Mesothelial cell of epicardium (in vitro differentiated cells): Measurements from ENCODE around the gene NHP2. TPM values are rescaled to one million over a fixed set of nuclear protein-coding genes. Genes with fewer than 3 reads are reported as not detected.
"Not testable (repeated sequence)": the region's sequence is repeated elsewhere in the genome, so short reads cannot be mapped to it uniquely, and the experiment has no call there.

Experiments used
- DNase-seq, 2 experiments: peaks; one replicate each; pipeline ENCODE4 v3.0.0; 2021; ENCODE audit warnings: low spot score in 2 of 2; ENCODE audit not compliant: unreplicated experiment in 2 of 2
- H3K27ac Mint-ChIP-seq: 2 replicates; pipeline ENCODE4 v1.8.0; 2021; ENCODE audit warnings: mixed read lengths
- H3K27me3 Mint-ChIP-seq: 2 replicates; pipeline ENCODE4 v1.8.0; 2021; ENCODE audit warnings: low read depth, mixed read lengths
- H3K36me3 Mint-ChIP-seq: 2 replicates; pipeline ENCODE4 v1.8.0; 2021; ENCODE audit warnings: mixed read lengths
- H3K4me1 Mint-ChIP-seq: 2 replicates; pipeline ENCODE4 v1.8.0; 2021; ENCODE audit warnings: mixed read lengths
- H3K4me3 Mint-ChIP-seq: 2 replicates; pipeline ENCODE4 v1.8.0; 2021; ENCODE audit warnings: mild to moderate bottlenecking, moderate library complexity, mixed read lengths
- H3K9me3 Mint-ChIP-seq: 2 replicates; pipeline ENCODE4 v1.8.0; 2021; ENCODE audit warnings: mixed read lengths
- total RNA-seq: library from RNA; stranded (reverse); gene quantifications from 3 replicates; pipeline ENCODE4 v1.2.1, GENCODE V29; 2021
- TF ChIP-seq, protein P1 (sequence below): fragments of 200-600 bp; sonication (generic); IDR thresholded peaks from one replicate; pipeline ENCODE4 v1.5.0; 2021; ENCODE audit warnings: antibody characterized with exemption; ENCODE audit not compliant: unreplicated experiment

The NHP2 gene
- total RNA-seq, 1 donor from 2014 or later: 116 TPM

DNA sequence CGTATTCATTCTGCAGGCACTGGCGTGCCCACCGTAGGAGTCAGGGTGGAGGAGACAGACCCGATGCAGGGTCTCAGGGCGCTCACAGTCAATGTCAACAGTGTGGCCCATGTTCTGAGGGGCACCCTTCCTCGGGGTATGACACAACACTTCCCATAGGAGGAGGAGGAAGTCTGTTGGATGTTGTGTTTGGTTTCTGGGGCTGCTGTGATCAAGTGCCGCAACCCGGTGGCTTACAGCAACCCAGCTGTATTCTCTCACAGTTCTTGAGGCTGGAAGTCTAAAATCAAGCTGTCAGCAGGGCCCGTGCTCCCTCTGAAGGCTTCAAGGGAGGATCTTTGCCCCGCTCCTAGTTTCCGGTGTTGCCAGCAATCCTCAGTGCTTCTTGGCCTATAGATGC lies 45.0 kb upstream of the NHP2 start:
- TF ChIP-seq, protein P1, sequence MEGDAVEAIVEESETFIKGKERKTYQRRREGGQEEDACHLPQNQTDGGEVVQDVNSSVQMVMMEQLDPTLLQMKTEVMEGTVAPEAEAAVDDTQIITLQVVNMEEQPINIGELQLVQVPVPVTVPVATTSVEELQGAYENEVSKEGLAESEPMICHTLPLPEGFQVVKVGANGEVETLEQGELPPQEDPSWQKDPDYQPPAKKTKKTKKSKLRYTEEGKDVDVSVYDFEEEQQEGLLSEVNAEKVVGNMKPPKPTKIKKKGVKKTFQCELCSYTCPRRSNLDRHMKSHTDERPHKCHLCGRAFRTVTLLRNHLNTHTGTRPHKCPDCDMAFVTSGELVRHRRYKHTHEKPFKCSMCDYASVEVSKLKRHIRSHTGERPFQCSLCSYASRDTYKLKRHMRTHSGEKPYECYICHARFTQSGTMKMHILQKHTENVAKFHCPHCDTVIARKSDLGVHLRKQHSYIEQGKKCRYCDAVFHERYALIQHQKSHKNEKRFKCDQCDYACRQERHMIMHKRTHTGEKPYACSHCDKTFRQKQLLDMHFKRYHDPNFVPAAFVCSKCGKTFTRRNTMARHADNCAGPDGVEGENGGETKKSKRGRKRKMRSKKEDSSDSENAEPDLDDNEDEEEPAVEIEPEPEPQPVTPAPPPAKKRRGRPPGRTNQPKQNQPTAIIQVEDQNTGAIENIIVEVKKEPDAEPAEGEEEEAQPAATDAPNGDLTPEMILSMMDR: no peak
- Mint-ChIP-seq H3K27ac (no peak overlapping the region), H3K27me3 (peaks cover 11% of the 10 kb centered on the region), H3K4me3 (no peak overlapping the region), H3K4me1 (peaks cover 13% of the 10 kb centered on the region), H3K9me3 (no peaks in the 10 kb centered on the region), H3K36me3 (no peaks in the 10 kb centered on the region)
- DNase-seq: no peak

DNA sequence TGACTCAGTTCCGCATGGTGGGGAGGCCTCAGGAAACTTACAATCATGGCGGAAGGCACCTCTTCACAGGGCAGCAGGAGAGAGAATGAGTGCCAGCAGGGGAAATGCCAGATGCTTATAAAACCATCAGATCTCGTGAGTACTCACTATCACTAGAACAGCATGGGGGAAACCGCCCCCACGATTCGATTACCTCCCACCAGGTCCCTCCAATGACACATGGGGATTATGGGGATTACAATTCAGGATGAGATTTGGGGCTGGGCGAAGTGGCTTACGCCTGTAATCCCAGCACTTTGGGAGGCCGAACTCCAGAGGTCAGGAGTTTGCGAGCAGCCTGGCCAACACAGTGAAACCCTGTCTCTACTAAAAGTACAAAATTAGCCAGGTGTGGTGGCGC lies 44.5 kb upstream of the NHP2 start:
- not testable (repeated sequence) for H3K4me3 Mint-ChIP-seq, H3K9me3 Mint-ChIP-seq, H3K36me3 Mint-ChIP-seq, DNase-seq, H3K27ac Mint-ChIP-seq
- peaks cover 13% of the 10 kb centered on the region for H3K4me1 Mint-ChIP-seq
- peaks cover 14% of the 10 kb centered on the region for H3K27me3 Mint-ChIP-seq

DNA sequence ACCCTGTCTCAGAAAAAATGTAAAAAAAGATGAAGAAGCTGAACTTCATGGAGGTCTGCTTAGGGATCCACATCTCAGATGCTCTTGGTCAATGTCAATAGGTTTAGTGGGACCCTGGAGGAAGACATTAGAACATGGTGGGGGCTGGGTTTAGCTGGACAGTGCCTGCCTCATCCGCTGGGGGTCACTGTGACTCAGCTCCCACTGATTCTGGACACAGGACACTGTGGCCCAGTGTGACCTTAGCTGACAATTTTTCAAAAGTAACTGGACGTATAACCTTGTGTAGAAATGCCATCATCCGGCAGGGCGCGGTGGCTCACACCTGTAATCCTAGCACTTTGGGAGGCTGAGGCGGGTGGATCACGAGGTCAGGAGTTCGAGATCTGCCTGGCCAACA lies 43.3 kb upstream of the NHP2 start:
- TF ChIP-seq, protein P1: no peak
- Mint-ChIP-seq H3K9me3 (peaks cover 7% of the 10 kb centered on the region), H3K27me3 (peaks cover 14% of the 10 kb centered on the region), H3K27ac (no peak overlapping the region), H3K4me3 (no peak overlapping the region), H3K4me1 (peaks cover 10% of the 10 kb centered on the region), H3K36me3 (peaks cover 2% of the 10 kb centered on the region)
- DNase-seq: no peak

DNA sequence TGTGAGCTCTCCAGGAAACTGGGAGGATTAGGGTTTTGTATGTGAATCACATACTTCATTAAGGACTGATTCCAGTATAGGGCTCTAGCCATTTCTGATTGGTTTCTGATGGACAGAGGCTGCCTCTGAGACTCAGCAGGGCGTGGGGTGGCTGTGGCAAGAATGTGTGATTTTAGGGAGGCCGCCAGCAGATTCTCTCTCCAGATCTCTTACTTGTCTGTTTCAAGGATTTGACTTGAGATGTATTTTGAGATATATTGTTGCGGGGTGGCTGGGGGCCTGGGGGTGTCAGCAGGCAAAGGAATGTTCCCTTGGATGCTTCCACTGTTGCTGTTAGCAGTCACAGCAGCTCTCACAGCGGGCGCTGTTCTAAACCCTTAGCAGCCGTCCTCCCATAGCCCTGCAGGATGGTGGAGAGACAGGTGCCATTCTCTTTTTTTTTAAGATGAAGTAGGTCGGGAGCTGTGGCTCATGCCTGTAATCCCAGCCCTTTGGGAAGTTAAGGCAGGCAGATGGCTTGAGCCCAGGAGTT lies 42.7 kb upstream of the NHP2 start:
- peaks cover 14% of the 10 kb centered on the region for H3K27me3 Mint-ChIP-seq
- TF ChIP-seq, protein P1: no peak
- no peak overlapping the region for H3K4me3 Mint-ChIP-seq
- no peak for DNase-seq
- peaks cover 2% of the 10 kb centered on the region for H3K36me3 Mint-ChIP-seq
- no peak overlapping the region for H3K27ac Mint-ChIP-seq
- peaks cover 8% of the 10 kb centered on the region for H3K4me1 Mint-ChIP-seq
- H3K9me3 Mint-ChIP-seq: peaks cover 7% of the 10 kb centered on the region

DNA sequence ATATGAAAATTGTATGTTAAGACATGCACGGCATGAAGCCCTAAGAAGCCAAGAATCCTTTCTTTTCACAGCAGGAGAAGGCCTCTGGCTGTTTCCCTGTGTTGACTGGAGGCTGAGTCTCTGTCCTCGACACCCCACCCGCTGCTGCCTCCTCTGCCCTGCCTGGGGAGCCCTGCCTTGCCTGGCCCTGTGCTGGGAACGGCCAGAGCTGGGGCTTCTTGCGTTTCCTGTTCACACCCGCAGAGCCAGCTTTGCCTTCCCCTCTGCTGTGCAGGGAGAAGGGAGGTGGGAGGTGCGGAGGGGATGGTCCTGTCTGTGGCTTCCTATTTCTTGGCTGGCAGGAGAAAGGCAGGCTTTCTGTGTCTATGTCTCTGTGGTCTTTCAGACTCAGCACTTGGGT lies 40.3 kb upstream of the NHP2 start:
- DNase-seq: no peak
- H3K9me3 Mint-ChIP-seq: peaks cover 7% of the 10 kb centered on the region
- no peak overlapping the region for H3K27ac Mint-ChIP-seq
- H3K4me1 Mint-ChIP-seq: no peaks in the 10 kb centered on the region
- TF ChIP-seq, protein P1: no peak
- H3K27me3 Mint-ChIP-seq: peaks cover 14% of the 10 kb centered on the region
- H3K4me3 Mint-ChIP-seq: no peak overlapping the region
- H3K36me3 Mint-ChIP-seq: peaks cover 2% of the 10 kb centered on the region

DNA sequence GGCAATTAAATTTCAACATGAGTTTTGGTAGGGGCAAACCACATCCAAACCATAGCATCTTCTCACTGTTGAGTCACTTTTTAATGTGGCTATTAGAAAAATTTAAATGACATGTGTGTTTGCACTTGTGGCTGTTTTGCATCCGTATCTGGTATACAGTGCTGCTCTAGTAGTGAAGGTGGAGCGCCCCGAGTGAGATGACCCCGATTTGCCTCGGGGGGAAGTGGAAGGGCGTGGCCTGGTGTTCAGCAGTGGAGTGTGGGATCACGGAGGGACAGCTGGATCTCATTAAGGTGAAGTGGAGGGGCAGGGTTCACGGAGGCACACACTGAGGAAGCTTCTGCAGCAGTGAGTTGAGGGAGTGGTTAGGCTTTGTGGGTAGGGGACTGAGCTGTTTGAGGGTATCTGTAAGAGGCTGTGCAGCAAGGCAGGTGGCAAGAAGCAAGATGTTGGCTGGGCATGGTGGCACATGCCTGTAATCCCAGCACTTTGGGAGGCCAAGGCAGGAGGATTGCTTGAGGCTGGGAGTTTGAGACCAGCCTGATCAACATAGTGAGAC lies 39.6 kb upstream of the NHP2 start:
- peaks cover 2% of the 10 kb centered on the region for H3K36me3 Mint-ChIP-seq

More for the DNA sequence above, 39.6 kb upstream of the NHP2 start:
- DNase-seq: no peak
- peaks cover 14% of the 10 kb centered on the region for H3K27me3 Mint-ChIP-seq
- H3K4me1 Mint-ChIP-seq: no peaks in the 10 kb centered on the region
- TF ChIP-seq, protein P1: no peak
- H3K27ac Mint-ChIP-seq: no peak overlapping the region
- H3K9me3 Mint-ChIP-seq: peaks cover 7% of the 10 kb centered on the region
- H3K4me3 Mint-ChIP-seq: no peak overlapping the region
